Spleen (tissue), 7 donors: ENCODE data around the gene HIPK2.

Source experiments
- POLR2A ChIP-seq, 3 donors: fragments of 450-650 bp; IDR thresholded peaks; one replicate each; pipeline ENCODE4 v1.5.1; 2017; ENCODE audit warnings: antibody characterized with exemption in 3 of 3, mild to moderate bottlenecking in 1 of 3
- TF ChIP-seq, protein P1 (sequence below), 11 experiments: fragments of 200-600 bp in 7 of 11; fragments of 450-650 bp in 4 of 11; sonication (generic) in 4 of 11; IDR thresholded peaks in 8 of 11; conservative IDR thresholded peaks in 3 of 11; 1 replicate in 7 of 11; 2 replicates in 4 of 11; pipeline versions ENCODE4 v1.4.0 to v1.8.0; 2016 to 2021; ENCODE audit warnings: antibody characterized with exemption in 11 of 11, inconsistent platforms in 4 of 11, mild to moderate bottlenecking in 1 of 11
- donor health status: DM: no; HTN: no; CAD: no; lungs with moderate emphysema.
- donor health status: DM: no; HTN: no; CAD: no.
- donor health status: DM: no; HTN: no; CAD: no.

DNA sequence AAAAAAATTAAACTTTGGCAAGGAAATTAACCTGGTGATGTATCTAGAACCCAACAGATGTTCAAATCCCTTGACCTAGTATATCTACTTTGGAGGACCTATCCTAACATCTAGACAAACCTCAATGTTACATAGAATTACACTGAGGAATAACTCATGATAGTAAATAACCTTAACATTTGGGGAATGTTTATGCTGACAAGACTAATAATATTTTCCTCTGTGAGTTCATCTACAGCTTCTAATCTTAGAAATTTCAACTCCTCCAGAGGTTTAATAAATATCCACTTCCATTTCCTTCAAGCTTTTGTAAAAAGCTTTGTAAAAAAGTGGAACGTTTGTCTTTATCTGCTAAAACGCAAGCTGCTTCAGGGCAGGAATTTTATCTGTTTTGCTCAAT lies 12.7 kb downstream of the HIPK2 start:
- no peak for TF ChIP-seq POLR2A (IDR thresholded peaks at IDR 0.05)
- TF ChIP-seq, protein P1, sequence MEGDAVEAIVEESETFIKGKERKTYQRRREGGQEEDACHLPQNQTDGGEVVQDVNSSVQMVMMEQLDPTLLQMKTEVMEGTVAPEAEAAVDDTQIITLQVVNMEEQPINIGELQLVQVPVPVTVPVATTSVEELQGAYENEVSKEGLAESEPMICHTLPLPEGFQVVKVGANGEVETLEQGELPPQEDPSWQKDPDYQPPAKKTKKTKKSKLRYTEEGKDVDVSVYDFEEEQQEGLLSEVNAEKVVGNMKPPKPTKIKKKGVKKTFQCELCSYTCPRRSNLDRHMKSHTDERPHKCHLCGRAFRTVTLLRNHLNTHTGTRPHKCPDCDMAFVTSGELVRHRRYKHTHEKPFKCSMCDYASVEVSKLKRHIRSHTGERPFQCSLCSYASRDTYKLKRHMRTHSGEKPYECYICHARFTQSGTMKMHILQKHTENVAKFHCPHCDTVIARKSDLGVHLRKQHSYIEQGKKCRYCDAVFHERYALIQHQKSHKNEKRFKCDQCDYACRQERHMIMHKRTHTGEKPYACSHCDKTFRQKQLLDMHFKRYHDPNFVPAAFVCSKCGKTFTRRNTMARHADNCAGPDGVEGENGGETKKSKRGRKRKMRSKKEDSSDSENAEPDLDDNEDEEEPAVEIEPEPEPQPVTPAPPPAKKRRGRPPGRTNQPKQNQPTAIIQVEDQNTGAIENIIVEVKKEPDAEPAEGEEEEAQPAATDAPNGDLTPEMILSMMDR (IDR thresholded peaks at IDR 0.05 in 8 of 11, conservative IDR thresholded peaks at IDR 0.05 in 3 of 11) = no peak
